ENCODE measurements around the gene TRABD2B.

GRCh38 chr1:47780469-47780995, 216.7 kb downstream of the TRABD2B start:
- TF ChIP-seq, protein P1, sequence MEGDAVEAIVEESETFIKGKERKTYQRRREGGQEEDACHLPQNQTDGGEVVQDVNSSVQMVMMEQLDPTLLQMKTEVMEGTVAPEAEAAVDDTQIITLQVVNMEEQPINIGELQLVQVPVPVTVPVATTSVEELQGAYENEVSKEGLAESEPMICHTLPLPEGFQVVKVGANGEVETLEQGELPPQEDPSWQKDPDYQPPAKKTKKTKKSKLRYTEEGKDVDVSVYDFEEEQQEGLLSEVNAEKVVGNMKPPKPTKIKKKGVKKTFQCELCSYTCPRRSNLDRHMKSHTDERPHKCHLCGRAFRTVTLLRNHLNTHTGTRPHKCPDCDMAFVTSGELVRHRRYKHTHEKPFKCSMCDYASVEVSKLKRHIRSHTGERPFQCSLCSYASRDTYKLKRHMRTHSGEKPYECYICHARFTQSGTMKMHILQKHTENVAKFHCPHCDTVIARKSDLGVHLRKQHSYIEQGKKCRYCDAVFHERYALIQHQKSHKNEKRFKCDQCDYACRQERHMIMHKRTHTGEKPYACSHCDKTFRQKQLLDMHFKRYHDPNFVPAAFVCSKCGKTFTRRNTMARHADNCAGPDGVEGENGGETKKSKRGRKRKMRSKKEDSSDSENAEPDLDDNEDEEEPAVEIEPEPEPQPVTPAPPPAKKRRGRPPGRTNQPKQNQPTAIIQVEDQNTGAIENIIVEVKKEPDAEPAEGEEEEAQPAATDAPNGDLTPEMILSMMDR (IDR thresholded peaks at IDR 0.05; ENCODE audit: insufficient read depth, low read length, poor library complexity, severe bottlenecking): no peak
- TF ChIP-seq EZH2phosphoT487 (conservative IDR thresholded peaks at IDR 0.05; ENCODE audit: low read length): no peak
